Endodermal cell (in vitro differentiated cells): ENCODE measurements around the gene P2RX6. TPM values are rescaled to one million over a fixed set of nuclear protein-coding genes. Genes with fewer than 3 reads are reported as not detected.

Experiments
- DNase-seq: peaks from one replicate; pipeline ENCODE4 v3.0.0-alpha.2; 2017
- H3K27ac ChIP-seq: 2 replicates; pipeline ENCODE4 v1.5.1; 2013; ENCODE audit warnings: mild to moderate bottlenecking, low read depth, low read length, moderate library complexity
- H3K27me3 ChIP-seq: 2 replicates; pipeline ENCODE4 v1.6.1; 2013; ENCODE audit warnings: mild to moderate bottlenecking, low read length, moderate library complexity; ENCODE audit not compliant: insufficient read depth, control insufficient read depth, poor library complexity, severe bottlenecking
- H3K36me3 ChIP-seq: 2 replicates; pipeline ENCODE4 v1.7.0; 2013; ENCODE audit warnings: mild to moderate bottlenecking, low read length, moderate library complexity; ENCODE audit not compliant: control insufficient read depth, insufficient read depth
- H3K4me1 ChIP-seq: one replicate; pipeline ENCODE4 v1.7.0; 2013; ENCODE audit warnings: low read length; ENCODE audit not compliant: control insufficient read depth, insufficient read depth
- H3K4me3 ChIP-seq: 2 replicates; pipeline ENCODE4 v1.5.1; 2013; ENCODE audit warnings: mild to moderate bottlenecking, low read length, moderate library complexity
- H3K9ac ChIP-seq: 2 replicates; pipeline ENCODE4 v1.6.1; 2013; ENCODE audit warnings: mild to moderate bottlenecking, low read length, moderate library complexity; ENCODE audit not compliant: poor library complexity, severe bottlenecking; ENCODE audit errors: extremely low read depth
- H3K9me3 ChIP-seq: 2 replicates; pipeline ENCODE4 v1.6.1; 2013; ENCODE audit warnings: mild to moderate bottlenecking, low read length, moderate library complexity; ENCODE audit not compliant: control insufficient read depth
- H3K27ac Mint-ChIP-seq: 2 replicates; pipeline ENCODE4 v1.8.0; 2020; ENCODE audit warnings: mixed read lengths
- H3K27me3 Mint-ChIP-seq: 2 replicates; pipeline ENCODE4 v1.8.0; 2021; ENCODE audit warnings: mild to moderate bottlenecking, mixed read lengths; ENCODE audit not compliant: insufficient read depth
- H3K36me3 Mint-ChIP-seq: 2 replicates; pipeline ENCODE4 v1.8.0; 2020; ENCODE audit warnings: low read depth, mixed read lengths
- H3K4me1 Mint-ChIP-seq: 2 replicates; pipeline ENCODE4 v1.8.0; 2020; ENCODE audit warnings: mixed read lengths
- H3K4me3 Mint-ChIP-seq: 2 replicates; pipeline ENCODE4 v1.8.0; 2020; ENCODE audit warnings: mild to moderate bottlenecking, moderate library complexity, mixed read lengths
- H3K9me3 Mint-ChIP-seq: 2 replicates; pipeline ENCODE4 v1.8.0; 2020; ENCODE audit warnings: mild to moderate bottlenecking, mixed read lengths
- CTCF ChIP-seq: fragments of 200-600 bp; sonication (generic); conservative IDR thresholded peaks from 2 replicates; pipeline ENCODE4 v1.5.0; 2021; ENCODE audit warnings: antibody characterized with exemption, mild to moderate bottlenecking
- WGBS, 2 experiments: methylation state at CpG; one replicate each; pipeline versions ENCODE4 v1.1.5 to v1.1.7; 2013; ENCODE audit warnings: missing lambda C conversion rate in 2 of 2, mixed read lengths in 1 of 2; ENCODE audit not compliant: insufficient coverage in 1 of 2, insufficient read length in 1 of 2; 5-methylcytosine and 5-hydroxymethylcytosine counted together
- total RNA-seq, 2 donors: library from RNA; stranded (reverse); fragmentation: NEBNext Ultra II Directional in 1 of 2; extraction: Animal tissue kit (Norgen Biotek cat#: 25700) in 1 of 2; gene quantifications; 2 replicates in 1 of 2; 3 replicates in 1 of 2; pipeline ENCODE4 v1.2.1, GENCODE V29; 2021

Gene P2RX6
- total RNA-seq, 2 donors from 2014 or later = 0.73 to 1.9 TPM

- no peak overlapping the region for H3K4me3 ChIP-seq
- Mint-ChIP-seq H3K9me3 (no peaks in the 10 kb centered on the region), H3K36me3 (no peaks in the 10 kb centered on the region), H3K27me3 (peaks cover 5% of the 10 kb centered on the region), H3K27ac (no peak overlapping the region), H3K4me3 (no peak overlapping the region), H3K4me1 (peaks cover 9% of the 10 kb centered on the region)
- no peak for TF ChIP-seq CTCF
- H3K9me3 ChIP-seq = no peaks in the 10 kb centered on the region
- H3K27me3 ChIP-seq = no peaks in the 10 kb centered on the region
- H3K36me3 ChIP-seq = no peaks in the 10 kb centered on the region
- no peaks in the 10 kb centered on the region for H3K4me1 ChIP-seq
- peak; percentile 85 for DNase-seq
- no peak overlapping the region for H3K27ac ChIP-seq
- H3K9ac ChIP-seq = no peak overlapping the region
- WGBS, 2 experiments = 72 to 77% methylated on average over 10 of the region's 10 CpGs
Observed at GRCh38 chr22:21009638-21010425, 5.1 kb upstream of the P2RX6 start.

- Mint-ChIP-seq H3K36me3 (no peaks in the 10 kb centered on the region), H3K4me1 (peaks cover 14% of the 10 kb centered on the region), H3K27me3 (peaks cover 10% of the 10 kb centered on the region), H3K27ac (no peak overlapping the region), H3K9me3 (no peaks in the 10 kb centered on the region), H3K4me3 (no peak overlapping the region)
- H3K36me3 ChIP-seq = no peaks in the 10 kb centered on the region
- no peak for TF ChIP-seq CTCF
- 83% methylated on average over 2 to 3 of the region's 3 CpGs for WGBS, 2 experiments
- no peaks in the 10 kb centered on the region for H3K9me3 ChIP-seq
- H3K4me1 ChIP-seq = no peaks in the 10 kb centered on the region
- H3K4me3 ChIP-seq = no peak overlapping the region
- DNase-seq = peak; percentile 61
- H3K9ac ChIP-seq = no peak overlapping the region
- no peaks in the 10 kb centered on the region for H3K27me3 ChIP-seq
- no peak overlapping the region for H3K27ac ChIP-seq
Observed at GRCh38 chr22:21010426-21011113, 4.4 kb upstream of the P2RX6 start.

- peak; percentile 31 for DNase-seq
- H3K27me3 Mint-ChIP-seq = peaks cover 23% of the 10 kb centered on the region
- peak overlapping the region; percentile 67 for H3K4me3 Mint-ChIP-seq
- H3K27ac ChIP-seq = no peak overlapping the region
- no peak overlapping the region for H3K27ac Mint-ChIP-seq
- H3K4me1 Mint-ChIP-seq = peaks cover 14% of the 10 kb centered on the region
- peak overlapping the region; percentile 86 for H3K4me3 ChIP-seq
- H3K36me3 Mint-ChIP-seq = no peaks in the 10 kb centered on the region
- no peaks in the 10 kb centered on the region for H3K27me3 ChIP-seq
- H3K4me1 ChIP-seq = no peaks in the 10 kb centered on the region
- no peaks in the 10 kb centered on the region for H3K36me3 ChIP-seq
- H3K9me3 ChIP-seq = no peaks in the 10 kb centered on the region
- WGBS, 2 experiments = 92 to 95% methylated on average over 10 to 14 of the region's 14 CpGs
- H3K9me3 Mint-ChIP-seq = no peaks in the 10 kb centered on the region
- no peak for TF ChIP-seq CTCF
- no peak overlapping the region for H3K9ac ChIP-seq
Observed at GRCh38 chr22:21012446-21013407, 2.2 kb upstream of the P2RX6 start.
